ENCODE measurements around the gene RAB42. TPM values are rescaled to one million over a fixed set of nuclear protein-coding genes. Genes with fewer than 3 reads are reported as not detected.

Gene RAB42
- total and polyA plus RNA-seq, 2 of the 8 experiments (the other 6 are each of a cell fraction or from before 2014, with no cell fraction given): 12.5 to 16.6 TPM

DNA sequence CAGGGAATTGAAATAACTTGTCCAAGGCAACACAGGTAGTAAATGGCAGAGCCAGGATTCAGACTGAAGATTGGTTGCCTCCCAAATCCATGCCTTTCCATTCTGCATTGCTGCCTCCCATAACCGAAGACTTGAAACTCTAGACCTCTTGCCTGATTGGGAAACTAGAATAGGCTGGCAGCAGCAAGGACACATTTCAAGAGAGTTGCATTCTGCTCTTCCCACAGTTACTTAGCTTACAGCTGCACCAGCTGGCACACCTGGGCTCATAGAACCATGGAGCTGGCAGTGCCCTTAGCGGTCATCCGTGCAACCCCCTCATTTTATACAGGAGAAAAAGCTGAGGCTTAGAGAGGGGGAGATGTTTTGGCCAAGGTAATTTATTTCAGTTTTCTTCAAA, 31.2 kb upstream of the RAB42 start (continued):
- TF ChIP-seq, protein P1, sequence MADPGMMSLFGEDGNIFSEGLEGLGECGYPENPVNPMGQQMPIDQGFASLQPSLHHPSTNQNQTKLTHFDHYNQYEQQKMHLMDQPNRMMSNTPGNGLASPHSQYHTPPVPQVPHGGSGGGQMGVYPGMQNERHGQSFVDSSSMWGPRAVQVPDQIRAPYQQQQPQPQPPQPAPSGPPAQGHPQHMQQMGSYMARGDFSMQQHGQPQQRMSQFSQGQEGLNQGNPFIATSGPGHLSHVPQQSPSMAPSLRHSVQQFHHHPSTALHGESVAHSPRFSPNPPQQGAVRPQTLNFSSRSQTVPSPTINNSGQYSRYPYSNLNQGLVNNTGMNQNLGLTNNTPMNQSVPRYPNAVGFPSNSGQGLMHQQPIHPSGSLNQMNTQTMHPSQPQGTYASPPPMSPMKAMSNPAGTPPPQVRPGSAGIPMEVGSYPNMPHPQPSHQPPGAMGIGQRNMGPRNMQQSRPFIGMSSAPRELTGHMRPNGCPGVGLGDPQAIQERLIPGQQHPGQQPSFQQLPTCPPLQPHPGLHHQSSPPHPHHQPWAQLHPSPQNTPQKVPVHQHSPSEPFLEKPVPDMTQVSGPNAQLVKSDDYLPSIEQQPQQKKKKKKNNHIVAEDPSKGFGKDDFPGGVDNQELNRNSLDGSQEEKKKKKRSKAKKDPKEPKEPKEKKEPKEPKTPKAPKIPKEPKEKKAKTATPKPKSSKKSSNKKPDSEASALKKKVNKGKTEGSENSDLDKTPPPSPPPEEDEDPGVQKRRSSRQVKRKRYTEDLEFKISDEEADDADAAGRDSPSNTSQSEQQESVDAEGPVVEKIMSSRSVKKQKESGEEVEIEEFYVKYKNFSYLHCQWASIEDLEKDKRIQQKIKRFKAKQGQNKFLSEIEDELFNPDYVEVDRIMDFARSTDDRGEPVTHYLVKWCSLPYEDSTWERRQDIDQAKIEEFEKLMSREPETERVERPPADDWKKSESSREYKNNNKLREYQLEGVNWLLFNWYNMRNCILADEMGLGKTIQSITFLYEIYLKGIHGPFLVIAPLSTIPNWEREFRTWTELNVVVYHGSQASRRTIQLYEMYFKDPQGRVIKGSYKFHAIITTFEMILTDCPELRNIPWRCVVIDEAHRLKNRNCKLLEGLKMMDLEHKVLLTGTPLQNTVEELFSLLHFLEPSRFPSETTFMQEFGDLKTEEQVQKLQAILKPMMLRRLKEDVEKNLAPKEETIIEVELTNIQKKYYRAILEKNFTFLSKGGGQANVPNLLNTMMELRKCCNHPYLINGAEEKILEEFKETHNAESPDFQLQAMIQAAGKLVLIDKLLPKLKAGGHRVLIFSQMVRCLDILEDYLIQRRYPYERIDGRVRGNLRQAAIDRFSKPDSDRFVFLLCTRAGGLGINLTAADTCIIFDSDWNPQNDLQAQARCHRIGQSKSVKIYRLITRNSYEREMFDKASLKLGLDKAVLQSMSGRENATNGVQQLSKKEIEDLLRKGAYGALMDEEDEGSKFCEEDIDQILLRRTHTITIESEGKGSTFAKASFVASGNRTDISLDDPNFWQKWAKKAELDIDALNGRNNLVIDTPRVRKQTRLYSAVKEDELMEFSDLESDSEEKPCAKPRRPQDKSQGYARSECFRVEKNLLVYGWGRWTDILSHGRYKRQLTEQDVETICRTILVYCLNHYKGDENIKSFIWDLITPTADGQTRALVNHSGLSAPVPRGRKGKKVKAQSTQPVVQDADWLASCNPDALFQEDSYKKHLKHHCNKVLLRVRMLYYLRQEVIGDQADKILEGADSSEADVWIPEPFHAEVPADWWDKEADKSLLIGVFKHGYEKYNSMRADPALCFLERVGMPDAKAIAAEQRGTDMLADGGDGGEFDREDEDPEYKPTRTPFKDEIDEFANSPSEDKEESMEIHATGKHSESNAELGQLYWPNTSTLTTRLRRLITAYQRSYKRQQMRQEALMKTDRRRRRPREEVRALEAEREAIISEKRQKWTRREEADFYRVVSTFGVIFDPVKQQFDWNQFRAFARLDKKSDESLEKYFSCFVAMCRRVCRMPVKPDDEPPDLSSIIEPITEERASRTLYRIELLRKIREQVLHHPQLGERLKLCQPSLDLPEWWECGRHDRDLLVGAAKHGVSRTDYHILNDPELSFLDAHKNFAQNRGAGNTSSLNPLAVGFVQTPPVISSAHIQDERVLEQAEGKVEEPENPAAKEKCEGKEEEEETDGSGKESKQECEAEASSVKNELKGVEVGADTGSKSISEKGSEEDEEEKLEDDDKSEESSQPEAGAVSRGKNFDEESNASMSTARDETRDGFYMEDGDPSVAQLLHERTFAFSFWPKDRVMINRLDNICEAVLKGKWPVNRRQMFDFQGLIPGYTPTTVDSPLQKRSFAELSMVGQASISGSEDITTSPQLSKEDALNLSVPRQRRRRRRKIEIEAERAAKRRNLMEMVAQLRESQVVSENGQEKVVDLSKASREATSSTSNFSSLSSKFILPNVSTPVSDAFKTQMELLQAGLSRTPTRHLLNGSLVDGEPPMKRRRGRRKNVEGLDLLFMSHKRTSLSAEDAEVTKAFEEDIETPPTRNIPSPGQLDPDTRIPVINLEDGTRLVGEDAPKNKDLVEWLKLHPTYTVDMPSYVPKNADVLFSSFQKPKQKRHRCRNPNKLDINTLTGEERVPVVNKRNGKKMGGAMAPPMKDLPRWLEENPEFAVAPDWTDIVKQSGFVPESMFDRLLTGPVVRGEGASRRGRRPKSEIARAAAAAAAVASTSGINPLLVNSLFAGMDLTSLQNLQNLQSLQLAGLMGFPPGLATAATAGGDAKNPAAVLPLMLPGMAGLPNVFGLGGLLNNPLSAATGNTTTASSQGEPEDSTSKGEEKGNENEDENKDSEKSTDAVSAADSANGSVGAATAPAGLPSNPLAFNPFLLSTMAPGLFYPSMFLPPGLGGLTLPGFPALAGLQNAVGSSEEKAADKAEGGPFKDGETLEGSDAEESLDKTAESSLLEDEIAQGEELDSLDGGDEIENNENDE (IDR thresholded peaks at IDR 0.05; ENCODE audit: insufficient replicate concordance, low read length): no peak
- TF ChIP-seq MAFK (IDR thresholded peaks at IDR 0.05; ENCODE audit: low read depth, low read length): no peak
